DMS53 treated with DMSO at 0.1 percent for 48 hours (cell line): Measurements from ENCODE around the gene GRAP2.
A peak's percentile ranks its signal among the peaks of the same experiment; 100 is the strongest.
"Not testable (repeated sequence)": the region's sequence is repeated elsewhere in the genome, so short reads cannot be mapped to it uniquely, and the experiment has no call there.

Source experiments
- DNase-seq: peaks from one replicate; lab custom pipeline; 2025; ENCODE audit not compliant: unreplicated experiment; lab: John Stamatoyannopoulos, UW

The GRAP2 gene

DNA sequence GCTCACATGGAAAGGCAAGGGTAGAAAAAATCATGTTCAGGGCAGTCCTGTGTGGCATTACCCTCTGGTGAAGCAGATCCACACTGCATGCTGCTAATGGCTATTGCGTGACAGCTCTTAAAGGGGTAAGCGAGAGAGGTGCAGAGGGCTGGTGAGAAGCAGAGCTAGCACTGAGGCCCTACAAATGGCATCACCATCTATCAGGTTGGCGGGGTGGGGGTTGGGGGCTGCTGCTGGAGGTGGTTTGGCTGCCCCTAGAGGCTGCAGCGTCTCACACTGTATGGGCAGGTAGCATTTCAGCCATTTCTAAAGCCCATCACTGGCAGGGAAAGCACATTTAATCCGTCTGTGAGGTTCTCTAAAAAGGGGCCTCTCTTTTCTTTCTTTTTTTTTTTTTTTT is 42.5 kb downstream of the GRAP2 start:
- DNase-seq: no peak

DNA sequence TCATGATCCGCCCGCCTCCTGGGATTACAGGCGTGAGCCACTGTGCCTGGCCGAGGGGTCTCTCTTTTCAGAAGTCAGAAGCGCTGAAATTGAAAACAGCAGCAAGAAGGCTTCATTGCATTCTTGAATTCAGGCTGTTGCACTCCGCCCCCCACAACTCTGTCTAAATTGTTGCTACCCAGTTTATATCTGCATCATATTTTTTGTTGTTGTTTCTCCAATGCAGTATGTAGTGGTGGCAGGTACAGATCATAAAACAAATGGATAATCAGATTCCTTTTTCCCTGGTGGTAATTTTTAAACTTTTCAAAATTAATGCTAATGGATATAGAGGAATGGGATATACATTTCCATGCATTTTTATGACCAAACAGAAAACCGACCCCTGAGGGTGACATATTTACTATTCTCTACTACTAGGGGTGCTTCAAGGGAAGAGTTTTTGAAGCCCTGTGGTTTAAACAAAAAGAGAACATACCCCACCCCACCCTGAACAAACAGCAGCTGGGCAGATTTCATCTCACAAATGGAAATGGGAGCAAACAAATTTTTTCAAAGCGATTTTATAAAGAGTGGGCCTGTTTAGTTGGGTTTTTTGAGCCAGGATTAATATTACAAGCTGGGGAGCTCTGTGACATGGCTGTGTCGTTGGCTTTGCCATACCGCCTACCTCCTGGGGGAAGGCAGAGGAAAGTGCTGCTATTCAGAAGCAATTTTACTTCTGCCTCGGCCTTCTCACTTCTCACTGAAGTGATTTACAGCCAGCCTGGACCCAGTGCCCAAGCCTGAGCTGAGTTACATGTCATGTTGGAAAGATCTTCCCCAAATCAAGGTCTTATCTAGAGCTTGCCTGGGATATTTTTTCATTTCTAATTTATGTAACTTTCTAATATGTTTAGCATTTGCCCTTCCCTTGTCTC is 43.3 kb downstream of the GRAP2 start:
- DNase-seq: no peak

DNA sequence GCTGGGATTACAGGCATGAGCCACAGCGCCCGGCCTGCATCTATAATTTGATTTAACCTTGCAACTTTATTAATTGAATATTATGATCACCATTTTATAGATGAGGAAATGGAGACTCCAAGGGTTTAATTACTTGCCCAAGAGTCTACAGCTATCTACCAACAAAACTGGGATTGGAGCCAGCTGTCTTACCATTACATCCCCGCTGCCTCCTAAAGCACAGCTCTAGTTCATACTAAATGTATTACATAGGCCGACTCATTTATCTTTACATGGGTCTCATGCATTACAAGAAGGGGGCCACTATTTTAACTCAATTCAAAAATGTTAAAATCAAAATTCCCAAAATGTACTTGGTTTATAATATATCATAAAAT is 45.2 kb downstream of the GRAP2 start:
- no peak for DNase-seq

DNA sequence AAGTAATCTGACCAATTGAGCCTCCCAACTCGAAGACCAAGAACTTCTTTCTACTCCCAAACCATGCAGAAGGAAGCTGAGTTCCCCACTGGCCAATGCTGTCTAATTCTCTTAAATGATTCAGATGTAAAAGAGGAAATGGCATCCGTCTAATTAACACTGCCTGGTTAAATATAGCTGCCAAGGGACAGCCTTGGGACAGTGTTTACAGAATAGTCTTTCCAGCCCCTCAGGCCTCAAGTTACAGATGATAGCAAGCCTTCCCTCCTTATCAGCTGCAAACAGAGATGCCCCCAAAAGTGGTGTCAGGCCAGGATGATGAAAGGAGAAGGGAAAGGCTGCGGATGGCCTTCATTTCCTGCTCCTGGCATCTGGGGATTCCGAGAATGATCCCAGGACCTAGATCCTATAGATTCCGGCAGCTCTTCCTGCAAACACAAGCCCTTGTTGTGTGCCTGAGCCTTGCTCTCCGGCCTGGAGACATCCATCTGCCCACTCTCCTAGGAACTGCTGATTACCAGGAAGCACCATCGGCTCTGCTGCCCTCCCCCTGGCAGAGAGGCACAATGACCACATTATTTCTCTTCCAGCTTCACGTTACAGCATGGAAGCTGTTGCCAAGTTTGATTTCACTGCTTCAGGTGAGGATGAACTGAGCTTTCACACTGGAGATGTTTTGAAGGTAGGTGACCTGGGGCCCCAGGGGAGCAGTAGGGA is 45.8 kb downstream of the GRAP2 start:
- peak; percentile 66 for DNase-seq

DNA sequence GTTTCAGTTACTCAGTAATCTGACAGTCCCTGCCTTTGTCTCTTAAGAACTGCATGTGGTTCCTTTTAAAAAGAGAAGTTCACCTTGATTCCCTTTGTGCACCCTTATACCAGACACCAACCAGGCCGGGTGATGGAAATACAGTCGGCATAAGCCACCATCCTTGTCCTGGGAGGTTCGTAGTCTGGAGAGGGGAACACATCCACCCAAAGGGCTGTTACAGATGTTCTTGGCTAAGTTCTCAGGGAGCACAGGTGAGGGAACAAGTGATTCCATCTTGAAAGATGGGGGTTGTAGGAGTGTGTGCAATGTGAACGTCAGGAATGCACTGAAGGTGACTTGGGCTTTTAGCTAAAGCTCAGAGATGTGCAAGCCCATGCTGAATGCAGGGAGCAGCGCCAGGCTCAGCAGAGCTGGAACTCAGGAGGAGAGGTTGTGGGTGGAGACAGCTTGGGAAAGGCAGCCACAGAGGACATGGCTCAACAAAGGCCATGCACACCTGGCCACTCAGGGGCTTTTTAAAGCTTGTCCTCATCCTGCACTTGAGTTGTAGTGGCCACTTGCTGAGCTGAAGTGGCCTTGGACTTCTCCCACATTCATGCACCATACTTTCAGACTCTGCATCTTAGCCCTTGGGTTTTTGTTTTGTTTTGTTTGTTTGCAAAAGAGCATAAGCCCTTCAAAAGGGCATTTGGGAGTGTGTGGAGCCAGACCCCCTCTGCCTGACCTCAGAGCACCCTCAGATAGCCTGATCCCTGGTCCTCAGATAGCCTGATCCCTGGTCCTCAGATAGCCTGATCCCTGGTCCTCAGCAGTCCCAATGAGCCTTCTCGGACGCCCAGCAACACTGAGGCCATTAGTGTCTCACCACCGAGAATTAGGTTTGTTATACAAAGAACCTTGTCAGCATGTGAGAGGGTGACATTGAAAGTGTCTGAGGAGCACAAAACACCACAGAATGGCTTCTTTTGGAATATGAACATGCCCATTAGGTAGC is 46.6 kb downstream of the GRAP2 start:
- DNase-seq: peak; percentile 82

DNA sequence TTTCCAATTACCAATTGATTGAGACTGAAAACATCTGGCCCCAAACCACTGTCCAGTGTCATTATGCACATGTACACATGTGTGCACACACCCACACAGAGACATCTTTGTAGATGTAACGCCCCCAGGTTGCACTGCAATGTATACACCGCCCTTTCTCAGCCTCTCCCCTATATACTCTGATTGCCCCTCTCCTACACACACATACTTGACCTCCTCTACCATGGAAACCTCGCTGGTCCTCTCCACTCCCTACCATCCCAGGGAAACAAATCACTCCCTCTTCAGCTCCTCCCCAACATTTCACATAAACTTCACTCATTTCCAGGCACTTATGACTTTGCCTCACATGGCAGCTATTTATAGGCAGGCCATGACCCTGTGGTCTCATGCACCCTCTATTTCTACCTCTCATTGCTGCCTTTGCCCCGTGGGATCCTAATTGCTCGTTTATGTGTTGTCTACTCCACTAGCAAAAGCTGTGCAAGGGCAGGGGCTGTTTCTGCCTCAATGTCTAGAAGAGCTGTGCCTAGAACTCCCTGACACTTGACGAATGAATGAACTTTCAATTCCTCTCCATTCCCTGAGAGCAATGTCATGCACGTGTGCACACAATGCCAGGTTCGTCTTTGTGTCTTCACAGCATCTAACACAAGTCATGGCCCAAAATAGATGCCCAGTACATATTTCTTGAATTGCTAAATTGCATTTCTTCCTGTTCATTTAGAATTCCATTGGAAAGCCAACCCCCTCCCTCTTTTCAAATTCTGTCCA is 49.3 kb downstream of the GRAP2 start:
- no peak for DNase-seq

DNA sequence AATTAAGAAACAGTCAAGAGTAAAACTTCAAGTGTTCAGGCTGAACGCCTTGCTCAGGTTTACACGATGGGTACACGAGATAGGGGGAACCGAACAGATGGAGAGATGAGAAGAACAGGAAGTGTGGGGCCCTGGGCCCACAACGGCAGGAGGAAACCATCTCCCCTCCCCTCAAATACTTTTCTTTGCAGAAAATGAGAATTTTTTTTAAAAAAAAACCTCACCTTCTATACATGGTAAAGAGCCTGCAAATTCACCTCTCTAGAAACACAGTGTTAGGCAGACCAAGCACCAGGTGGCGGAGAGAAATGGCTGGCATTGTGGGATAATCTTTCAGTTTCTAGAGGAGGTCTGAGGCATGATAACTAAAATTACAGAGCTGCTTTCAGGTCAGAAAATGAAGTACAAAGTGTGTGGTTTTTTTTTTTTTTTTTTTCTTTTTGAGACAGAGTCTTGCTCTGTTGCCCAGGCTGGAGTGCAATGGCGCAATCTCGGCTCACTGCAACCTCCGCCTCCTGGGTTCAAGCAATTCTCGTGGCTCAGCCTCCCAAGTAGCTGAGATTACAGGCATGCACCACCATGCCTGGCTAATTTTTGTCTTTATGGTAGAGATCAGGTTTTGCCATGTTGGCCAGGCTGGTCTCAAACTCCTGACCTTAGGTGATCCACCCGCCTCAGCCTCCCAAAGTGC is 50.9 kb downstream of the GRAP2 start:
- not testable (repeated sequence) for DNase-seq

DNA sequence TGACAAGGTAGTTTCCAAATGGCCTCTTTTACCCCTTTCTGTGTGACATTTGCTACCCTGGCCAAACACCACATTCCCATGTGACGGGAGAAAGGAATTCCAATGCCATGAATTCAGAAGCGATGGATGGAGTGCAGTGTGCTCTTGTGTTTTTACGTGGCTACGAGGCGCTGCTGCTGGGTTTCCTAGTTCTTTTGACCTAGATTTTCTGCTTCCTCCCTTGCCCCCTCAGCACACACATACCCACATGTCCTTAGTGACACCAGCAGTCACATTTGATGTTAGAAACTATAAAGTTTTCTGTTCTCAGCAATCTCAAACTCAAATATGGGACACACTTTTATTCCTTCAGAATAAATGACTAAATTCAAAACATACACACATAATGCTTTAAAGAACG is 51.5 kb downstream of the GRAP2 start:
- no peak for DNase-seq

DNA sequence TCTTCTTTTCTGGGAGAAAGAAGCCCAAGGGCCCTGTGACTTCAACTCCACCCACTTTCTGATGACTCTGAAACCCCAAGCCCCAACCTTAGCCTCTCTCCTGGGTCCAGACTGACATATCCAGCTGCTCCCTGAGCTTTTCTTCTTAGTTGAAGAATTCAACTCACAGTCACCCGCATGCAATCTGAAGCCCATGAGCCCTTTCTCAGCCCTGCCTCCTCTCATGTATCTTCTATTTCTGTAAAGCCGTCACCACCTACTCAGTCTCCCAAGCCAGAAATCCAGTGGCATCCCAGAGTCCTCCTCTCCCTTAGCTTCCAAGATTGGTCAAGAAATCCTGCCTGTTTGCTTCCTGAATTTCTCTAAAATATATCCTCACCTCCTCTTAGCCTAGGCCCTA is 52.2 kb downstream of the GRAP2 start:
- no peak for DNase-seq

DNA sequence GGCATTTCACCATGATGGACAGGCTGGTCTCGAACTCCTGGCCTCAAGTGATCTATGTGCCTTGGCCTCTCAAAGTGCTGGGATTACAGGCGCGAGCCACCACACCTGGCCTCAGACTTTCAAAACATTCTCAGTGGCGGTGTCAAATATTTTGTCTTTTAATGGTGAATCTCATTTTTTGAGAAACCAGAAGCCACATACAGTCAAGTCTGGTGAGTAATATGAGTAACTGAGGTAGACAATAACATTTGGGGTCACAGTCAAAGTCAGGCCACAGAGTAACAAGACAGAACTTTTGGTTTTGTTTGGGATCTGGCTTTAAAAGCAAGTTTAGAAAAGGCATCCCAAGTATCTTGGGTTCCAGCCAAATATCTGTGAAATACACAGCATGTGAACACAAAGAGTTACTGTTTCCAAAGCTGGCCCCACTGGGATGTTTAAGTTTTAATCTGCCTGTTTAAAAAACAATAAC is 53.7 kb downstream of the GRAP2 start:
- no peak for DNase-seq

DNA sequence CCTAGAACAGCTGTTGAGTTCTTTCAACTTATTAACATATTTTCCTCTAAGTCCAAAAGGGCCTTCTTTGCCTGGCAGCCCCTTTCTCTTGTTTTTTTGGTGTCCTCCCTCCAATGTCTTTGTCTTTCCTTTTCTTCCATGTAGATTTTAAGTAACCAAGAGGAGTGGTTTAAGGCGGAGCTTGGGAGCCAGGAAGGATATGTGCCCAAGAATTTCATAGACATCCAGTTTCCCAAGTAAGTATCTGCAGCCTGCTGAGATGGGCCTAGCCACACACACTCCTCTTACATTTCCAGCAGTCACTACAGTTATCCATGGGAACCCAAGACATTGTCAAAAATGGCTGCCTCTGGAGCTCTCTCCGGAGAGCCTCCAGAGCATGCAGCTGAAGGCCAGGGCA is 54.8 kb downstream of the GRAP2 start:
- no peak for DNase-seq

DNA sequence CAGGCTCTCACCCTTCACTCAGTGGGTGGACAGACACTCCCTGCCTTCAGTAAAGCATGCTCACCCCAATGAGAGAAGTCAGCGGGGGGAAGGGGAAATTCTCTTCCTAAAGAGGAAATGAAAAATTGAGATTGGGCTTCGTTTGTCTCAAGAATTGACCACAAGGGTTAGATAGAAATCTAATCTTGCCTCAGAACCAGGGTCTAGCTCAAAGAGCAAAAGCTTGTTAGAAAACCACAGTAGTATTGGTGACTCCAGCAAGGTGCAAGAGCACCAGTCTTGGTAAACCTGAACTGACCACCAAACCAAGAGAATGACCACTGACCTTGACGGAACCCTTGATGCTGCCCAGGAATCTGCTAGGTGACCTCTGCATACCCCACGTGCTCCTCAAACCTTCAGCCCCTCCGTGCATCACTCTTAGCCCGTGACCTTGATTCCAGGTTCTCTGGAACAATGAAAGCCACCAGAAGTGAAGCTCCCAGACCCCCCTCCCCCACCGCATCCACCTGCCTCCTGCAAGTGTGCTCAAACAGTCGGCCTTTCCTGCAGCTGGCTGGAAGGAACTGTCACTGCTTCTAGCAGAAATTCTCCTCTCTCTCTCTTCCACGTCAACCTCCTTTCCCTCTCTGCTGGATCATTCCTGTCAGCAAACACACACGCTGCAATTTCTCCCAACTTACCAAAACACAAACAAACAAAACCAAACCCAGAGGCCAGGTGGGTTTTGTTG is 56.2 kb downstream of the GRAP2 start:
- DNase-seq: peak; percentile 82

DNA sequence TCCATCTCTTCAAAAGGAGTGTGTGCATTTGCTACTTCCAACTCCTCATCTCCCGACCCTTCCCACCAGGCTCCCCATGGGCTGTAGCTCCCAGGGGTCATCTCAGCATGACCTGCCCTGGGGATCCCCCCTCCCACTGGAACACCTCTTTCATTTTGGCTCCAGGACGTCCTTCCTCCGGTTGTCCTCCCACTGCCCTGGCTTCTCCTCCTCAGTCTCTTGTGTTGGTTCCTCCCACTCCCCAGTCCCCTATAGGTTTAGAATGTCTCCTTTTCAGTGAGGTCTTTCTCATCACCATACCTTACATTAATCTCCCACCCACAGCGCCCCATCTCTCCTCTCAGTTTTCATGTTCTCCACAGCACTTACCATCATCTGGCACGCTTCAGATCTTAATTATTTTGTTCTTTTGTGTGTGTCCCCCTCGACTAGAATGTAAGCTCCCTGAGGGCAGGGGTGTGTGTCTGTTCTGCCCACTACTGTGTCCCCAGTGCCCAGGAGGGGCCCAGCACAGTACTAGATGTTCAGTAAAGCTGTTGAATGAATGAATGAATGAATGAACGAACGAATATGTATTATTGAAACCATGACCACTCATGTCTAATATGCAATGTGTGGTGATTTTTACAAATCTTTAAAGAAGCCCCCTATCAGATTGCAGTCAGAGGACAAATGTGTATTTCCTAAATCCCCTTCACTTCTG is 57.3 kb downstream of the GRAP2 start:
- DNase-seq: no peak

DNA sequence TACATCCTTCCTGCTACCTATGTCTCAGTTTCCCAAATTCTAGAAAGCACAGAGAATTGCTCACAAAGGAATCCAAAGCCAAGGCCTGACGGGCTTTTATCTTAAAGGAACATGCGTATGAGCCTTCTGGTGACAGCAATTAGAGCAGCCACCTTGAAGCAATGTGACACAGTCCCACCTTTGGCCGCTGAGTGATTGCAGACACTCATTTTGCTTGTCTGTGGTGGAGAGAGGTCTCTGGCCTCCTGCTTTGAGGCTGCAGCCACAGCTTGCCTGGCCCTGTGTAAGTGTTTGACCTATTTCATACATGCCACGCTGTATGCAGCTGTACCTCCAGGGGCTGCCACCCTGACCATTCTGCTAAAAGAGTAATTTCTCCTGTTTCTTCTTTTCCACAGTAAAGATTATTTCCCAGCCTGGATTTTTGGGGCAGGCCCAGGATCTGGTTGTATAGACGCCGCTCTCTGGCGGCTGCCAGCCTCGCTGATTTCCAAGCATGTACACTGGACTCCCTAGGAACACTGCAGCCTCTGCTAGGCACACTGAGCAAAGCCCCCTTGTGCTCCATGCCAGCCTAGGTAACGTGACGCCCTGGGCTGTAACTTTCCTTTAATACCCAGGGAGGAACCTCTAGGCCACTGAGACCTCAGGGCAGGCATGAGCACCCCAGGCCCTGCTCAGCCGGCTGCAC is 58.2 kb downstream of the GRAP2 start:
- DNase-seq: no peak

DNA sequence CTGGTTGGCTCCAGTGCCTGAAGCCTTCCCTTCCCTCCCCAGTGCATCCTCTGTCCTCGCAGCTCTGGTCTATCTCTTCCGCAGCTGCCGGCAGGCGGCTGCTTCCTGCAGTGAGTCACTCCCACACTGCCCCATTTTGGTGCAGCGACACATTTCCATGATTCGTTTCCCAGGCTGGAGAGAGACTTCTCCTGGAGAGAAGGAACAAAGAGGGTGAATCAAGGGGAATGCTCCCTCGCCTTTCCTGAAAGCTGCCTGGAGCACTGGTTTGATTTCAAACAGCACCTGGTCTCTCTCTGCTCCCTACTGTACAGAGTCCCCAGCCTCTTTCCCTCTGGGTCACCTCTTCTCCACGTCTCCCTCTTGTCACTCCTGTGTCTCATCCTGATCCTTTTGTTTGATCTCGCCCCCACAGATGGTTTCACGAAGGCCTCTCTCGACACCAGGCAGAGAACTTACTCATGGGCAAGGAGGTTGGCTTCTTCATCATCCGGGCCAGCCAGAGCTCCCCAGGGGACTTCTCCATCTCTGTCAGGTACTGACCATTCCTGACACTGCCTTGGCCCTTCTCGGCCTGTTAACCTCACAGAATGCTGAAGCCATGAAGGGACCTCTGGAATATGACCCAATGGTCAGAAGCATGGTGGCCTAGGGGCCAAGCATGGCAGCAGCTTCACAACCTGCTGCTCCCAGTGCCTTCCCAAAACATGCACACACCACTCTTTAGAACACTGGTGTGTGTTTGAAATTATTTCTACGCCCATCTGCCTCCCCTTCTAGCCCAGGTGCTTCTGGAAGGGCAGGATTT is 59.0 kb downstream of the GRAP2 start, which contains the start of gene TMA7B:
TSS of gene TMA7B (plus strand) at position 758 of the 808 bp plus-strand sequence. CDS start 3,978 bp downstream, outside the sequence.
- peak; percentile 39 for DNase-seq

DNA sequence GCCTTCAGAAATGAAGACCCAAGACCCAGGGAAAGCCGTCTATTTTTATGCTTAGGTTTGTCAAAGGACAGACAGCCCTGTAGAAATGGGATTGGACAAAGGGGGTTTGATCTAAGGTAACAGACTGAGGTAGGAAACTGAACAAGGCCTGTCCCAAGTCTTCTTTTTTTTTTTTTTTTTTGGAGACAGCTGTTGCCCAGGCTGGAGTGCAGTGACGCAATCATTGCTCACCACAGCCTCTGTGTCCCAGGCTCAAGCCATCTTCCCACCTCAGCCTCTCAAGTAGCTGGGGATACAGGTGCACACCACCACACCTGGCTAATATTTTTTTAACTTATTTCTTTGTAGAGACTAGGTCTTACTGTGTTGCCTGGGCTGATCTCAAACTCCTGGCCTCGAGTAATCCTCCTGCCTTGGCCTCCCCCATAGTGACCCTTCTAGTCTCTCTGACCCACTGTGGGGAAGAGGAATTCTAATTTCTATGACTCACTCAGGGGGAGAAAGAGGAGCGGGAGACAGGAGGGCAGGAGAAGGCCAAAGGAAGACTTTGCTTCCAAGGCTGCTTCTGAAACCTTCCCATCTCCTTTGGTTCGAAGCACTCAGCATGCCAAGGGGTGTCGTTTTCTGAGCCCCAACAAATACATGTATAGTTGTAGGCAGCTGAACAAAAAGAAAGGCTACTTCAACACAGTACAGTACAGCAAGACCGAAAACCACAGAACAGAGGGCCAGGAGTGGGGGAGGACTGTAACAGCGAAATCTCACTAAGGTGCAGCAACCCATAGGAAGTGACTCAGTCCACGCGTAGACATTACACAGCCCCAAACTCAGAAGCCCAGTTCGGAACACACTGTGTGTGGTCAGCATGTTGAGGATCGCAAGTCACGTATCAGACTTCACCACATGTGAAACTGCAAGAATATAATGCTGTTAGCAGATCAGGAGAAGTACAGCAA is 60.2 kb downstream of the GRAP2 start:
- DNase-seq: no peak
